TTC549 (cell line): Measurements from ENCODE around the gene GPR156.

Experiments used
- FAIRE-seq: peaks from 2 replicates; lab custom pipeline; 2012; peaks lifted over from hg19 to GRCh38; lab: Jason Lieb, UNC

The GPR156 gene

GRCh38 chr3:120192579-120192978 is 92.4 kb downstream of the GPR156 start:
- FAIRE-seq, result no peak

- no peak for FAIRE-seq
These were observed 92.9 kb downstream of the GPR156 start for GRCh38 chr3:120192159-120192558.

- FAIRE-seq, result no peak
These were observed 102.2 kb downstream of the GPR156 start for GRCh38 chr3:120182613-120183511.

DNA sequence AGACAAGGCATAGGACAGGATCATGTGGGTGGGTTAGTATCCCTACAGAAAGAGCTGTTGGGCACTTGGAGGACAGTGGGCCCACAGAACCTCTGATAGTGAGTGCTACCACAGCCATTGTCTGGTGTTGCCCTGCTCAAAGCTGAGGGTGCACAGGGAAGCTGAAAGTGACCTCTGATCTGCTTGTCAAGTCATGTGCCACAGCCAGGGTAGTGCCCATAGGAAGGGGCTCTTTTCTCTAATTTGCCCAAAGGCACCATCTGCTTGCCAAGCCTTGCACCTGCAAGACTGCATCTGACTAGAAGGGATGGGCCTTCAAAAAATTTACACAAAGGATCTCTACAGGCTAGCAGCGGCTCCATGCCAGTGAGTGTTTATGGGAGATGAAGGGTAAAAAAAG is 103.4 kb downstream of the GPR156 start:
- FAIRE-seq, result no peak

DNA sequence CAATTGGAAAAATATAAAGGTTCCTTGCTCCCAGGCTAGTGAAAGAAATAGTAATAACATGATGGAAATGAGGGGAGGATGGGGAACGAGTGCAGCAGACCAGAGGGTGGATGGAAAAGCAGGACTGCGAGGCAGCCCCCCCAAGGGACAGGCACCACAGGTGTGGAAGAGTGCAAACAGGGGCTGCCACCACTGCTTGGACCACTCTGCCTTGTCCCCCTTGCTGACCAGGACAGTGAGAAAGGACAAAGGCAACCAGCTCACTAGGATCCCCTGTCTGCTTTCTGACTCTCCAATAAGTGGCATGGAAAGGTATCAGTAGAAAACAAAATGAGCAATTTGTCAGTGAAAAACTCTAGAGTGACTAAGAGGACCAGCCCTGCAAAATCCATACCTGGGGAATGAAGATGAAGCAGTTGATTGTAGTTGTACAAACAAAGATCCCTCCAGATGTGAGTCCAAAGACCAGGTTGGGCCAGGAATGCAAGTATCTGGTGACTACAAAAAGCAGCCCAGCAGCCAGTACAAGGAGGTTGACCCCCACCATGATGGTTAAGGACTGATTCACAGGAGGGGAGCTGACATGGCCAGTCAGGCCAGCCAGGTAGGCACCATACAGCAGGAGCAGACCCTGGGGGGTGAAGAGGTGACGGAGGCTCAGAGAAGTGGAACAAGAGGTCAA is 104.2 kb downstream of the GPR156 start:
- no peak for FAIRE-seq

GRCh38 chr3:120177707-120178306 is 107.2 kb downstream of the GPR156 start:
- no peak for FAIRE-seq

DNA sequence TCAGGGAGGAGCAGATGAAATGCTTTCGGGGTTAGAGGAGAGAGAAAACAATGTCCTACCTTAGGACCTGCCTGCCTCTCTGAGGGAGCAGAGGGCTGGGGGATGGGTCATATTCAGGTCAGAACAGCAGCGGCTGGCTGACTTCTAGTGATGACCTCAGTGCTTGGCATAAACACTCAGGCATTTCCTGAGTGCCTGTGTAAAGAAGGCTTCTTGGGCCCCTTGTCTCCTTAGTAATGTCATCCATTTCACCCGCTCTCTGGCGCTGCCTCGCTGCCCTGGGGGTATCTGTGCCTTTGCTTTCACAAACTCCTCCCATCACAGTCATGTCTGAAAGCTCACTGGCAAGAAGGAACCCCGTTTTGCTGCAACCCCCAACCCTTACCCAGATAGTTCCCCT is 107.9 kb downstream of the GPR156 start:
- no peak for FAIRE-seq

- no peak for FAIRE-seq
These were observed 110.0 kb downstream of the GPR156 start for GRCh38 chr3:120174811-120175539.

DNA sequence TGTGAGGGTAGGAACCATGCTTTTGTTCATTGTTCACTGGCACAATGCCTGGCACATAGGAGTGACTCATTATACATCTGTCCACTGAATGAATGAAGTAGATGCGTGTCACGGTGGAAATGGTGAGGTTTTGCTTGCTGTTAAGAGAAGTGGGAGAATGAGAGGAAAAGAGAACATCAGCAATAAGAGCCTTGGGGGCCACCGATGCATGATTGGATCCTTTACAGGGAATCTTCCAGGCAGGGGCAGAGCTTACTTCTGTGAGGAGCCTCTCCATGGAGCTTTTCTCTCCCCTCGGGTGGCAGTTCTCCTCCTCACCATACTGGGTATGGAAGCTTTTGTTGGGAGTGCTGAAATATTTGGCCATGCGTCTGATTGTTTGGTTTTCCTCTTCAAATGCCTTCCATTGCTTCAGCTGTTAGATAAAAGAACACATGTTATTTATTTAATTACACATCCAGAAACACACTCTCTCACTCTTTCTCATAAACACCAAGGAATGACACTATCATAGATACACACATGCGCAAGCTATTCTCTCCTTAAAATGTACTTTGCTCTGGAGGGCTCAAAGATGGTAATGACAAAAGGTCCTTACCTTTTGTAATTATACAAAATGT is 111.9 kb downstream of the GPR156 start:
- FAIRE-seq, result no peak

DNA sequence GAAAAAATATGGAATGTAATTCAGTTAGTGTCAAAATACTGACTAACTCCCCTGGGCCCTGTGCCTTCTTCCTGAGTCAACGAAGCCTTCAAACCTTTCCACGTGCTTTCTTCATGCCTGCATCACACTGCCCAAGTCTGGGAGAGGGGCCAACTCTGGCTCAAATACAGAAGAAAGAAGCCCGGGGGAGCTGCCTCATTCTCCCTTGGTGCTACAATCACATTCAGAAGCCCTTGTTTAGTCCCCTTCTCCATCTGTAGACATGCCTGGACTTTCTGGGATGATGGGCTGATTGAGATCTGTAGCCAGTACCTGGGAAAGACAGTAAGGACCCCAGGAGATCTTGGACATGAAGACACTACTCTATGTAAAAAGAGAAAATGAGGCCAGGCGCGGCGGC is 113.0 kb downstream of the GPR156 start:
- FAIRE-seq, result no peak

DNA sequence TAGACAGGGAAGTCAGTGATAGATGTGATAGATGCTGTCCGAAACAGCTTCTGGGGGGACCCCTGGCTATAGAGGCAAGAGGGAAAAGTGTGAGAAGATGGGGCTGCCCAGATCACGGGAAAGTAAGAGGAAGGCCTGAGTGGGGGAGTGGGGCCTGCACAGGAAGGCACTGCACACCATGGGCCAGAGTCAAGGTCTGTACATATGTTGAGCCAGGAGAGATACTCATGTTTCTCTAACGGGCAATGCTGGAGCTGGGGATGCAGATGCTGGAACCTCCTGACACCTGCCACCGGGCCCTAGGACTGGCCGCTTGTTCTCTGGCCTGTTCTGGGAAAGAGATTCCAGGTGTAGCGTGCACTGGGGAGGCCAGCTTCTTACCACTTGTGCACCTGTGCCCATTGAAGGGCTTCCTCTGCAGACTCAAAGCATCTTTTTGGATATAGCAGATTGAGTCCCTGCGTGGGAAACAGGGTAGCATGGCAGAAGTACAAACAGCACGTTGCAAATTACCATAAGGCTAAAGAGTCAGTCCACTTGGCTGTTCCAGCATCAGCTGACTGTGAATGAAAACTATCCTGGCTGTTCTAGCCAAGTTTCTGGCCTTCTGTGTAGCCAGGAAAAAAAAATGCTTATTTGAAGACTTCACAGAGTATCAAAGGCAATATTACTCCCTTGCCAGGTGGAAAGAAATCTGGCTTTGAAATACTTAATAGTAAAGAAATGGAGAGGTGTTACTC is 113.7 kb downstream of the GPR156 start:
- FAIRE-seq, result no peak

- FAIRE-seq, result no peak
These were observed 114.8 kb downstream of the GPR156 start for GRCh38 chr3:120170223-120170622.

DNA sequence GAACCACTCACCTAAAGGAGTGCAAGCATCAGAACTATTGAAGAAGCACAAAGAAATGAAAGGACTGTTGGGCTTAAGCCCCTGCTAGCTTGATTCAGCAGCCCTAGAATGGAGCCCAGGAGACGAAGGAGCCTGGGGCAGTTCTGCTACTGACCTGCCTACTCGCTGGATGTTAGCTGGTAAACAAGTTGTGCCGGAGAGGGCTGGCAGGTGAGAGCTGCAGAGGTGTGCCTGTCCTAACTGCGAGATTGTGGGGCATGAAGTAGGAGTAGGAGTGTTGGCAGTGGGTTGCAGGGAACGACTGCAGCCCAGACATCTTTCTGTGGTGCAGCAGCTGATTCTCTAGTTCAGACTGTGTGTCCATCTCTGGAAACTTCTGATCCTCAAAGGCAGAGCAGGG is 115.6 kb downstream of the GPR156 start:
- no peak for FAIRE-seq

DNA sequence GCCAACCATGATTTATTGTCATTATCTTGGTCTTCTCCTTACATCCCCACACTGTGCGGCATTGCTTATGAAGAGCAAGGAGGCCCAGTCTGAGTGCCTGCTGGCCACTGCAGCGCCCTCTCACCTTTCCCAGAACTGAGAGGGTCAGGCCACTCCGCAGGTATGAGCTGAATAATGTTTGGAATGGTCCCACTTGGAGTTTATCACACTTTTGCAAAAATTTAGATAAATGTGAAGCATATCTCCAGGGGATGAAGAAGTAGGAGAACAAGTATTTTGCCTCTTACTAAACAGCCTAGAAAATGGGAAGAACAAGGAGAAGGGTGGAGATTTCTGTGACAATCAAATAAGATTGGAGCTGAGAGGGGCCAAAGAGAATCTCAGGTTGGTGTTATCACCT is 116.4 kb downstream of the GPR156 start:
- FAIRE-seq, result no peak

GRCh38 chr3:120168038-120168437 is 117.0 kb downstream of the GPR156 start:
- no peak for FAIRE-seq

DNA sequence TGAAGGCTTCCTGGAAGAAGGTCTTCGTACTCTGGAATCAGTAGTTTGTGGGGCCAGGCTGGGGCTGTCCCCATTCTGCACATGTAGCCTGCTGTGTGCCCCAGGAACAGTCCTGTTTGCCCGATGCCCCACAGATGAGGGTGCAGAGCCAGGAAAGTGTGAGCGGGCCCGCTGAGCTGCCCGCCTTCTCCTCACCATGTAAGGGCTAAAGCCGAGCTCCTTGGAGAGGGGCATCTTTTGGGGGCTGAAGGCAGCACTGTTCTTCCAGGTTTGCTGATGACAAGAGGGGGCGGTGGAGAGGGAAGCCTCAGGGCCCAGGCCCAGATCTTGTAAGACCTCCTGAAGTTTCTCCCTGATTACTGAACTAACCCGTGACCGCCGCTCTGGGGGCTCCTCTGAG is 117.5 kb downstream of the GPR156 start:
- no peak for FAIRE-seq

GRCh38 chr3:120163816-120164215 is 121.2 kb downstream of the GPR156 start:
- FAIRE-seq, result no peak

- no peak for FAIRE-seq
These were observed 122.0 kb downstream of the GPR156 start for GRCh38 chr3:120163026-120163425.

GRCh38 chr3:120162400-120162799 is 122.6 kb downstream of the GPR156 start:
- FAIRE-seq, result no peak

GRCh38 chr3:120161902-120162301 is 123.1 kb downstream of the GPR156 start:
- FAIRE-seq, result no peak

DNA sequence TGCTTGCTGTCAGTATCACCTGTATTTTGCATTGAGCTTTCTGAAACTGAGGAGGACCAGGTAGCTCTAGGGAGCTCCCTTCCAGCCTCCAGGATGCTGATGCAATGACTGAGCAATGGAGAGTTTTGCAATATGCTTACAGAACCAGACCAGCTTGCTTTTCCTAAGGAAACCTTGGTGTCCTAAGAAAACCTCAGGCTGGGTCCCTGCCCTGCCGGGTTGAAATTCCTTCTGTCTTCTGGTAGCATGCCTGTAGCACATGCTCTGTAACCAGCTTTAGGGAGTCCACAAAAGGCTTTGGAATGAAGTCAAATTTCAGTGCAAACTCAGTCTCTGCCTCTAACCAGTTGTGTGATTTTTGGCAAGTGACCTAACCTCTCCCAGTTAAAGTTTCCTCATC is 125.0 kb downstream of the GPR156 start:
- no peak for FAIRE-seq
